Measurements from ENCODE around the gene UBE2D1.
"Not testable (repeated sequence)": the region's sequence is repeated elsewhere in the genome, so short reads cannot be mapped to it uniquely, and the experiment has no call there.

Gene UBE2D1

GRCh38 chr10:58384999-58385783 is 50.4 kb downstream of the UBE2D1 start, which contains the start of gene TFAM:
TSS of gene TFAM (plus strand) at chr10:58385410. CDS start at chr10:58385548, 138 bp downstream.
- DNase-seq: peak; percentile 96

- no peak for DNase-seq
Observed at GRCh38 chr10:58385784-58386112, 50.9 kb downstream of the UBE2D1 start.

GRCh38 chr10:58389024-58389423 is 54.2 kb downstream of the UBE2D1 start:
- DNase-seq: no peak

GRCh38 chr10:58393317-58393716 is 58.5 kb downstream of the UBE2D1 start:
- no peak for DNase-seq

GRCh38 chr10:58394471-58394870 is 59.7 kb downstream of the UBE2D1 start:
- no peak for DNase-seq

- no peak for DNase-seq
Observed at GRCh38 chr10:58396057-58396456, 61.3 kb downstream of the UBE2D1 start.

- no peak for DNase-seq
Observed at GRCh38 chr10:58397830-58398229, 63.0 kb downstream of the UBE2D1 start.

GRCh38 chr10:58399410-58399809 is 64.6 kb downstream of the UBE2D1 start:
- no peak for DNase-seq

GRCh38 chr10:58400609-58401008 is 65.8 kb downstream of the UBE2D1 start:
- no peak for DNase-seq

- no peak for DNase-seq
Observed at GRCh38 chr10:58404001-58404400, 69.2 kb downstream of the UBE2D1 start.

GRCh38 chr10:58409956-58410610 is 75.3 kb downstream of the UBE2D1 start:
- DNase-seq: no peak

- peak; percentile 79 for DNase-seq
Observed at GRCh38 chr10:58412502-58412961, 77.7 kb downstream of the UBE2D1 start.

- DNase-seq: peak; percentile 40
Observed at GRCh38 chr10:58414270-58415041, 79.7 kb downstream of the UBE2D1 start.

GRCh38 chr10:58415757-58416156 is 81.0 kb downstream of the UBE2D1 start:
- DNase-seq: no peak

- not testable (repeated sequence) for DNase-seq
Observed at GRCh38 chr10:58417902-58418301, 83.1 kb downstream of the UBE2D1 start.
